ENCODE results near the gene CNTNAP2. TPM values are rescaled to one million over a fixed set of nuclear protein-coding genes. Genes with fewer than 3 reads are reported as not detected.

Gene CNTNAP2
- total RNA-seq, 1 experiment from 2014 or later: 60.0 TPM

GRCh38 chr7:147759327-147759943, 1642.8 kb downstream of the CNTNAP2 start:
- Histone ChIP-seq H3K36me3 (ENCODE audit: insufficient read depth, low read length, poor library complexity, severe bottlenecking) (no peaks in the 10 kb centered on the region), H3K27me3 (replicated peaks; ENCODE audit: insufficient read depth, low read depth, low read length, poor library complexity) (no peaks in the 10 kb centered on the region), H3K4me1 (ENCODE audit: insufficient read depth, low read length, poor library complexity, severe bottlenecking) (peaks cover 7% of the 10 kb centered on the region), H3K27ac (ENCODE audit: low read depth, low read length, poor library complexity, severe bottlenecking) (no peak overlapping the region), H3K4me3 (ENCODE audit: low read depth, low read length, poor library complexity, severe bottlenecking) (no peak overlapping the region), H3K9me3 (ENCODE audit: low read depth, low read length, poor library complexity, severe bottlenecking) (no peaks in the 10 kb centered on the region)
- ChIA-PET POLR2A (ENCODE audit: low non-redundant PET) (no interaction called here), CTCF (no interaction called here)
- no TSS peak for BruUV-seq (replicated peaks)
- DNase-seq (ENCODE audit: low spot score): no peak
- intact Hi-C loops (cut with micrococcal nuclease; ENCODE audit: unreplicated experiment): no loop called here
- TF ChIP-seq CTCF (conservative IDR thresholded peaks at IDR 0.05; ENCODE audit: low read depth, low read length): no peak
- no peak for TF ChIP-seq EZH2 (IDR thresholded peaks at IDR 0.05; ENCODE audit: borderline replicate concordance, low read depth, low read length, poor library complexity, severe bottlenecking)

DNA sequence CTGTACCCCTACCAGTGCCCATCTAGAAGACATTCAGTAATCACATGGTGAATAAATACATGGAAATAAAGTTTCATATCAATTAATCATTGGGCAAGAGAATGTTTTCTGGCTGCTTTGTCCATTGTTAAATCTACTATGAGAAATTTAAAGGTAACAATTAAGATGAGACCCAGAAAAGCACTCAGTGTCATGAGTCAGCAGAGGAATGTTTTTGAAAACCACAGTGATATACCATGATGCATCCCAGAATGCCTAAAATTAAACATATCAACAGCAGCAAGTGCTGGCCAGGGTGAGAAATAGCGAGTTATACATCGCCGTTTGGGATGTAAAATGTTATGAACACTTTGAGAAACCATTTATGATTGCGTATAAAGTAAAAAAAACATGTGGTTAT, 1648.7 kb downstream of the CNTNAP2 start:
- POLR2A ChIA-PET (ENCODE audit: low non-redundant PET): no interaction called here
- Histone ChIP-seq H3K4me1 (ENCODE audit: insufficient read depth, low read length, poor library complexity, severe bottlenecking) (no peaks in the 10 kb centered on the region), H3K4me3 (ENCODE audit: low read depth, low read length, poor library complexity, severe bottlenecking) (no peak overlapping the region), H3K36me3 (ENCODE audit: insufficient read depth, low read length, poor library complexity, severe bottlenecking) (no peaks in the 10 kb centered on the region), H3K9me3 (ENCODE audit: low read depth, low read length, poor library complexity, severe bottlenecking) (no peaks in the 10 kb centered on the region), H3K27me3 (replicated peaks; ENCODE audit: insufficient read depth, low read depth, low read length, poor library complexity) (no peaks in the 10 kb centered on the region), H3K27ac (ENCODE audit: low read depth, low read length, poor library complexity, severe bottlenecking) (no peak overlapping the region)
- CTCF ChIA-PET: no interaction called here
- no peak for DNase-seq (ENCODE audit: low spot score)
- intact Hi-C loops (cut with micrococcal nuclease; ENCODE audit: unreplicated experiment): no loop called here
- BruUV-seq (replicated peaks): no TSS peak
- TF ChIP-seq CTCF (conservative IDR thresholded peaks at IDR 0.05; ENCODE audit: low read depth, low read length) (no peak), EZH2 (IDR thresholded peaks at IDR 0.05; ENCODE audit: borderline replicate concordance, low read depth, low read length, poor library complexity, severe bottlenecking) (no peak)

DNA sequence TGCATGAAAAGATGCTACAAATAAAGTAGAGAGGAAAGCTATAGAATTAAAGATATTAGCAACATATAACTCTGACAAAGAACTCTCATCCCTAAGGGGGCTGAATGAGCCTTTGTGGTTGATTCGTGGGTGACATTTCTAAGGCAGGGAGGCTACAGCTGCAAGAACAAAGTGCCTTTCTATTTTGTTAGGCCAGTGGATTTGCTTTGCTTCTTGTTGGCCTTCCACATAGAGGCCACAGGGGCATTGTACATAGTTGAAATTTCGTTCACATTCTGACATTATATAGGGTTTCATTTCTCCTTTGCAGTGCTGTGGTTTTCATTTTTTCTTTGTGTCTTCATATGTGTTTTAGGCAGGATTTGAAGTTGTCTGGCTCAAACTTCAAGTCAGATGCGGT, 1654.7 kb downstream of the CNTNAP2 start:
- Histone ChIP-seq H3K27ac (ENCODE audit: low read depth, low read length, poor library complexity, severe bottlenecking) (no peak overlapping the region), H3K27me3 (replicated peaks; ENCODE audit: insufficient read depth, low read depth, low read length, poor library complexity) (no peaks in the 10 kb centered on the region), H3K4me1 (ENCODE audit: insufficient read depth, low read length, poor library complexity, severe bottlenecking) (no peaks in the 10 kb centered on the region), H3K36me3 (ENCODE audit: insufficient read depth, low read length, poor library complexity, severe bottlenecking) (no peaks in the 10 kb centered on the region), H3K4me3 (ENCODE audit: low read depth, low read length, poor library complexity, severe bottlenecking) (no peak overlapping the region), H3K9me3 (ENCODE audit: low read depth, low read length, poor library complexity, severe bottlenecking) (no peaks in the 10 kb centered on the region)
- no peak for TF ChIP-seq CTCF (conservative IDR thresholded peaks at IDR 0.05; ENCODE audit: low read depth, low read length)
- no peak for TF ChIP-seq EZH2 (IDR thresholded peaks at IDR 0.05; ENCODE audit: borderline replicate concordance, low read depth, low read length, poor library complexity, severe bottlenecking)
- POLR2A ChIA-PET (ENCODE audit: low non-redundant PET): no interaction called here
- intact Hi-C loops (cut with micrococcal nuclease; ENCODE audit: unreplicated experiment): no loop called here
- no peak for DNase-seq (ENCODE audit: low spot score)
- no TSS peak for BruUV-seq (replicated peaks)
- CTCF ChIA-PET: no interaction called here
